Measurements from ENCODE around the gene DGKG. TPM values are rescaled to one million over a fixed set of nuclear protein-coding genes. Genes with fewer than 3 reads are reported as not detected.

Gene DGKG
- total and polyA plus RNA-seq, 12 donors: 7.2 to 75.7 (median 41.4) TPM

DNA sequence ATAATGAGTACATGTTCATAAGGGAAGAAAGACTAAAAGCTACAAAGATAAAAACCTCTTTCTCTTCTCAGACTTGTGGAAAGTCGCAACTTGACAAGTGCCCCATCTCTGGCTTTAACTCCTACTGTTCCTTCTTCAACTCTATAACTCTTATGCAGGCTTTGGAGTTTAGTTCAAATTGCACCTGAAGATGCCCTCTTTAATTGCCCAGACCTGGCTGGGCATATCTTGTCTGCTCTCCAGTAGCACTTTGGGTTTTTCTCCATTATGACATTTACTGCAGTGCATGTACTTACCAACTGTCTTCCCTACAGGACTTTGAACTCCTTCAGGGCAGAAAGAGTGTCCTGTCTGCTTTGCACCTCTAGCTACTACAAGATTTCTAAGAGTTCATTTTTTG, 32.4 kb downstream of the DGKG start:
- no peak overlapping the region for H3K27ac ChIP-seq
- no peaks in the 10 kb centered on the region for H3K27me3 ChIP-seq
- DNase-seq (no peak), ATAC-seq (no peak)
- 70 to 71% methylated on average over 1 of the region's 1 CpG for whole genome bisulfite sequencing, 2 donors
- TF ChIP-seq, protein P1, sequence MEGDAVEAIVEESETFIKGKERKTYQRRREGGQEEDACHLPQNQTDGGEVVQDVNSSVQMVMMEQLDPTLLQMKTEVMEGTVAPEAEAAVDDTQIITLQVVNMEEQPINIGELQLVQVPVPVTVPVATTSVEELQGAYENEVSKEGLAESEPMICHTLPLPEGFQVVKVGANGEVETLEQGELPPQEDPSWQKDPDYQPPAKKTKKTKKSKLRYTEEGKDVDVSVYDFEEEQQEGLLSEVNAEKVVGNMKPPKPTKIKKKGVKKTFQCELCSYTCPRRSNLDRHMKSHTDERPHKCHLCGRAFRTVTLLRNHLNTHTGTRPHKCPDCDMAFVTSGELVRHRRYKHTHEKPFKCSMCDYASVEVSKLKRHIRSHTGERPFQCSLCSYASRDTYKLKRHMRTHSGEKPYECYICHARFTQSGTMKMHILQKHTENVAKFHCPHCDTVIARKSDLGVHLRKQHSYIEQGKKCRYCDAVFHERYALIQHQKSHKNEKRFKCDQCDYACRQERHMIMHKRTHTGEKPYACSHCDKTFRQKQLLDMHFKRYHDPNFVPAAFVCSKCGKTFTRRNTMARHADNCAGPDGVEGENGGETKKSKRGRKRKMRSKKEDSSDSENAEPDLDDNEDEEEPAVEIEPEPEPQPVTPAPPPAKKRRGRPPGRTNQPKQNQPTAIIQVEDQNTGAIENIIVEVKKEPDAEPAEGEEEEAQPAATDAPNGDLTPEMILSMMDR (IDR thresholded peaks at IDR 0.05): no peak
- intact Hi-C loops (cut with DNase I): no loop called here
- H3K9me3 ChIP-seq: no peaks in the 10 kb centered on the region
- H3K4me1 ChIP-seq: peaks cover 0 to 11% (median 6%) of the 10 kb centered on the region in 9 donors
- no peaks in the 10 kb centered on the region for H3K36me3 ChIP-seq
- no peak overlapping the region for H3K4me3 ChIP-seq

DNA sequence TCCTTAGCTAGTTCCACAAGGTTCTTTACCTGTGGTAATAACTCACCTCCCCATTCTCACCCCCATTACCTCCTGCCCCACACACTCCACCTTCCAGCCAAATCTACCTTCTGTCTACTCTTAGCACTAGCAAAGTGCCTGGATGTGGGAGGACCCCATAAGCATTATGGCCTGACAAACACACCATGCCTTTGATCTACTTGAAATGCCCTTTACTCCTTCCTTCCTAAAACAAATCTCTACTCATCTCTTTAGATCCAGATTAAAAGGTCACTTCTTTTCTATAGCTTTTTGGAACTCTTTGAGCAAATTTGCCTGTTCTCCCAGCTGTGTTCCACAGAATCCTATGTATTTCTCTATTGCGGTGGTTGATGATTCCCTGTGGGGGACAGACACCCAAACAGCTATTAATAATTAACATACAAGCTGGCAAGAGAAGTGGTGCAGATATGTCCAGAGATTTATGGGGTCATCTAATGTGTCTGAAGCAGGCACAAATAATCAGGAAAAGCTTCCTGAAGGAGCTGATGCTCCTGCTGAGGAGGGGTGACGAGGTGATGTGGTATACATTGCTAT, 34.0 kb downstream of the DGKG start:
- Histone ChIP-seq H3K4me3 (no peak overlapping the region), H3K27ac (no peak overlapping the region), H3K36me3 (no peaks in the 10 kb centered on the region), H3K9me3 (no peaks in the 10 kb centered on the region), H3K4me1 (peaks cover 0 to 15% (median 5%) of the 10 kb centered on the region in 9 donors), H3K27me3 (no peaks in the 10 kb centered on the region)
- ATAC-seq: no peak
- 83 to 92% methylated on average over 2 of the region's 2 CpGs for WGBS, 2 donors
- TF ChIP-seq, protein P1 (IDR thresholded peaks at IDR 0.05): no peak
- no peak for DNase-seq
- intact Hi-C loops (cut with DNase I): no loop called here

DNA sequence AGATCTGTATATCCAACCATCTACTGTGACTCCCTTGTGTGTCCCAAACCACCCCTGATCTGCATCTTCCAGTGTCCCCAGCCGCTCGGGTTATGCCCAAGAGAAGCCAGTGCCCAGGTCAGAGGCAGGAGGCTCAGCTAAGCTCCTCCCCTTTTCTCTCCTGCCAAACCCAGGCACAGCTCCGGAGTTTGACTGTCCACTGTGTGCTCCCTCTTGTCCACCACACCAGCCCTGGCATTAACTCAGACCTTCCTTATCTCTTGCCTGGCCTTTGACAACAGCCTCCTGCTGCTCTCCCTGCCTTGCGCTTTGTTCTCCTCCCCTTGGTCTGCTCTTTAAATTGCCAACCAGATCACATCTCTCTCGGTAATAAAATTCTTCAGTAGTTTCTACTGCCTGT, 39.3 kb downstream of the DGKG start:
- Histone ChIP-seq H3K4me1 (peaks cover 0 to 27% (median 0%) of the 10 kb centered on the region in 9 donors), H3K9me3 (no peaks in the 10 kb centered on the region), H3K27me3 (no peaks in the 10 kb centered on the region), H3K4me3 (no peak overlapping the region), H3K36me3 (peaks cover 0 to 21% (median 12%) of the 10 kb centered on the region in 9 donors), H3K27ac (no peak overlapping the region)
- 52 to 59% methylated on average over 5 of the region's 5 CpGs for WGBS, 2 donors
- intact Hi-C loops (cut with DNase I): loop anchor here in 1 of 10 donors (5.0 kb wide), 1 partner anchor 35 kb away; no protein-coding TSS in a partner anchor
- ATAC-seq: peak in 7 of 8 donors; percentile 33 to 94 (median 83)
- TF ChIP-seq, protein P1 (IDR thresholded peaks at IDR 0.05): no peak
- DNase-seq: peak; percentile 15 to 35

DNA sequence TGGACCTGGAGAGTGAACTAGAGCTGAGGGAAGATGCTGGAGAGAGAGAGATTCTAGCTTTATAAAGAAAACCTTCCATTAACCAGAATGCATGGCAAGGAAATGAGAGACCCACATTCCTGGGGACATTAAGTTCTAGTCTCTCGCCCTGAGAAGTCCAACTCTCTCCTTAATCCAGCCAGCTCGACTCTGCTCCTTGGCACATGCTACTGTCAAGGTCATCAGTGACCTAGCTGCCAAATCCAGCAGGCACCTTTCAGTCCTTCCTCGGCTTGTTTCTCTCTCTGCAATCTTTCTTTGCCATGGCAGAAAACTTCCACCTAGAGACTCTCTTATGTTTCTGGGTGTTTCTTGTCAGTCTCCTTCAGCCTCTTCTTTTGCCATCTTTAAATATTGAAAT, 40.3 kb downstream of the DGKG start:
- no peak for ATAC-seq
- H3K36me3 ChIP-seq: peaks cover 0 to 24% (median 12%) of the 10 kb centered on the region in 9 donors
- no peaks in the 10 kb centered on the region for H3K9me3 ChIP-seq
- H3K4me3 ChIP-seq: no peak overlapping the region
- intact Hi-C loops (cut with DNase I): loop anchor here in 1 of 10 donors (5.0 kb wide), 1 partner anchor 36 kb away; no protein-coding TSS in a partner anchor
- 74 to 93% methylated on average over 3 of the region's 3 CpGs for WGBS, 2 donors
- H3K4me1 ChIP-seq: peaks cover 0 to 27% (median 0%) of the 10 kb centered on the region in 9 donors
- H3K27ac ChIP-seq: no peak overlapping the region
- TF ChIP-seq, protein P1 (IDR thresholded peaks at IDR 0.05): no peak
- no peak for DNase-seq
- no peaks in the 10 kb centered on the region for H3K27me3 ChIP-seq

Measured in heart right ventricle (tissue), 16 donors.